ENCODE data around the gene ITGAL.
"Not testable (repeated sequence)": the region's sequence is repeated elsewhere in the genome, so short reads cannot be mapped to it uniquely, and the experiment has no call there.

The ITGAL gene

GRCh38 chr16:30445408-30446202 lies 26.9 kb upstream of the ITGAL start, which contains the start of gene SEPHS2:
Gene SEPHS2 (minus strand): TSS chr16:30445874. CDS start chr16:30445727, 147 bp downstream.
- peak; percentile 98 for DNase-seq (ENCODE audit: low read depth)
- peak; percentile 20 for TF ChIP-seq CTCF (IDR thresholded peaks at IDR 0.05; ENCODE audit: insufficient read depth, low read depth, low read length, missing control alignments)
- peak within 1 kb of the TSS; percentile 88 for H3K4me3 ChIP-seq (ENCODE audit: low read length)

GRCh38 chr16:30446203-30446595 lies 26.3 kb upstream of the ITGAL start:
- TF ChIP-seq CTCF (IDR thresholded peaks at IDR 0.05; ENCODE audit: insufficient read depth, low read depth, low read length, missing control alignments), result no peak
- H3K4me3 ChIP-seq (ENCODE audit: low read length), result peak overlapping the region; percentile 88
- no peak for DNase-seq (ENCODE audit: low read depth)

DNA sequence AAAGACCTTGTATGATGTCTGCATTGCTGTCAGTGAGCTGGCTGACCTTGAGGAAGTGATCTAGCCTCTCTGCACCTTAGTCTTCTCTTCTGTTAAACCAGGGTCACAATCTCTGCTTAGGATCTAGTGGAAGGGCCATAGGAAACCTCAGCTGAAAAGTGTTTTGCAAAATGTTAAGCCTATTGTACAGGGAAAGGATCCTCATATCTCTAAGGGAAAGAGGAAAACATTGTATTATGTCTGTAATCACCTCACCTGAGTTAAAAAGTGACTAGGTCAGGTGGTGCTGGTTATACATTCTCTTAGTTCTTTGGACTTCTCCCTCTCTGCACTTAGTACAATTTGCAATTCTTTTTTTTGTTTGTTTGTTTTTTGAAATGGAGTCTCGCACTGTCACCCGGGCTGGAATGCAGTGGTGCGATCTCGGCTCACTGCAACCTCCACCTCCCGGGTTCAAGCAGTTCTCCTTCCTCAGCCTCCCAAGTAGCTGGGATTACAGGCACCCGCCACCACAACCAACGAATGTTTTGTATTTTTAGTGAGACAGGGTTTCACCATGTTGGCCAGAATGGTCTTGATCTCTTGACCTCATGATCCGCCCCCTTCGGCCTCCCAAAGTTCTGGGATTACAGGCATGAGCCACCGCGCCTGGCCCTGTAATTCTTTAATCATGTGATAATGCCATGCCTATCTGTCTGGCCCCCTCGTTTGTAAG lies 24.9 kb upstream of the ITGAL start:
- H3K4me3 ChIP-seq (ENCODE audit: low read length), result no peak overlapping the region
- DNase-seq (ENCODE audit: low read depth), result no peak
- TF ChIP-seq CTCF (IDR thresholded peaks at IDR 0.05; ENCODE audit: insufficient read depth, low read depth, low read length, missing control alignments), result no peak

DNA sequence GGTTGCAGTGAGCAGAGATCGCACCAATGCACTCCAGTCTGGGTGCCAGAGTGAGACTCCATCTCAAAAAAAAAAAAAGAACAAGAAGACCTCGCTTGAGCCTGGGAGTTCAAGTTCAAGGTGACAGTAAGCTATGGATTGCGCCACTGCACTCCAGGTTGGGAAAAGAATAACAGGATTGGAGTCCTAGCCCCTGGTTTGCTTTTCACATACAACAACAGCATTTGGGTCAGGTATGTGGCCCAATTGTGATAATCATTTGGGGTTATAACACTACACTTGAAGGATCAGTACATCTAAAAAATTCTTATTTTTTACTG lies 23.5 kb upstream of the ITGAL start:
- no peak overlapping the region for H3K4me3 ChIP-seq (ENCODE audit: low read length)

GRCh38 chr16:30452709-30453580 lies 19.6 kb upstream of the ITGAL start:
- not testable (repeated sequence) for DNase-seq (ENCODE audit: low read depth); H3K4me3 ChIP-seq (ENCODE audit: low read length)

More for the DNA sequence above, 23.5 kb upstream of the ITGAL start:
- no peak for DNase-seq (ENCODE audit: low read depth)
- TF ChIP-seq CTCF (IDR thresholded peaks at IDR 0.05; ENCODE audit: insufficient read depth, low read depth, low read length, missing control alignments), result no peak

DNA sequence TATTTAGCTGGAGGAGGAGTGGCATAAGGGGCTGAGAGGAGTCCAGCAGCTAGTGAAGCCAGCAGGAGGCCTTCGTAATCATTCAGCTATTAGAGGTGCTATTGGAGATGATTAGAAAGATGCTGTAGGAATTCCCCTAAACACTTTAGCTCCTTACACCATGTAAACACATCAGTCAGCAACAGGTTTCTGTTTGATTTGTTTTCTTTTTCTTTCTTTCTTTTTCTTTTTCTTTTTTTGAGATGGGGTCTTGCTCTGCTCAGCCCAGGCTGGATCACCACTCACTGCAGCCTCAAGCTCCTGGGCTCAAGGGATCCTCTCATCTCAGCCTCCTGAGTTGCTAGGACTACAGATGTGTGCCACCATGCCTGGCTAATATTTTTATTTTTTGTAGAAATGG lies 16.2 kb upstream of the ITGAL start:
- TF ChIP-seq CTCF (IDR thresholded peaks at IDR 0.05; ENCODE audit: insufficient read depth, low read depth, low read length, missing control alignments), result no peak
- no peak for DNase-seq (ENCODE audit: low read depth)
- H3K4me3 ChIP-seq (ENCODE audit: low read length), result no peak overlapping the region

DNA sequence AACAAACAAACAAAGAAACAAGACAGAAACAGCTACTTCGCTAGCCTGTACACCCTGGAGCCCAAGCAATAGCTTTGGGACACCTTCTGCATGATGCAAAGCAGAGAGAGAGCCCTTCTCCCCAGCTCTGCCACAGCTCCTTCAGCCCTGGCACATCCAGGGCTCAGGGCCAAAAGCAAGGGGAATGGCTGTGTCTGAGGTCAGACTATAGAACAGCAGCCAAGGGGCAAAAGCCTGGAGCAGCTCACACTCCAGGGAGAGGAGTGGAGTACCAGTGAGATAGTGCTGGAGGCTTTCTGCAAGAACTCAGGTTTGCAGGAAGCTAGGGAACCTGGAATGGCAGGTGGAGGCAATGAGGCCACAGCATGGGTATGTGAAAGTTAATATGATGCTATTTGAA lies 15.3 kb upstream of the ITGAL start:
- no peak for TF ChIP-seq CTCF (IDR thresholded peaks at IDR 0.05; ENCODE audit: insufficient read depth, low read depth, low read length, missing control alignments)
- DNase-seq (ENCODE audit: low read depth), result no peak
- H3K4me3 ChIP-seq (ENCODE audit: low read length), result no peak overlapping the region

All from epithelial cell of esophagus (primary cell).